ENCODE results near the gene MAPK8.
"Not testable (repeated sequence)": the region's sequence is repeated elsewhere in the genome, so short reads cannot be mapped to it uniquely, and the experiment has no call there.

Gene MAPK8

GRCh38 chr10:48346248-48346647, 39.8 kb downstream of the MAPK8 start:
- not testable (repeated sequence) for H3K4me3 ChIP-seq (ENCODE audit: low read length); DNase-seq (ENCODE audit: low read depth)
- peak; percentile 4 for TF ChIP-seq CTCF (conservative IDR thresholded peaks at IDR 0.05; ENCODE audit: low read depth, low read length)

GRCh38 chr10:48347539-48347938, 41.1 kb downstream of the MAPK8 start:
- DNase-seq (ENCODE audit: low read depth); H3K4me3 ChIP-seq (ENCODE audit: low read length): not testable (repeated sequence)

GRCh38 chr10:48347943-48348342, 41.5 kb downstream of the MAPK8 start:
- H3K4me3 ChIP-seq (ENCODE audit: low read length); DNase-seq (ENCODE audit: low read depth): not testable (repeated sequence)

GRCh38 chr10:48353246-48353645, 46.8 kb downstream of the MAPK8 start:
- no peak for DNase-seq (ENCODE audit: low read depth)
- H3K4me3 ChIP-seq (ENCODE audit: low read length), result no peak overlapping the region
- TF ChIP-seq CTCF (conservative IDR thresholded peaks at IDR 0.05; ENCODE audit: low read depth, low read length), result no peak

- TF ChIP-seq CTCF (conservative IDR thresholded peaks at IDR 0.05; ENCODE audit: low read depth, low read length), result no peak
- no peak overlapping the region for H3K4me3 ChIP-seq (ENCODE audit: low read length)
- no peak for DNase-seq (ENCODE audit: low read depth)
Measured at GRCh38 chr10:48357631-48358030, 51.2 kb downstream of the MAPK8 start.

GRCh38 chr10:48358162-48358561, 51.7 kb downstream of the MAPK8 start:
- DNase-seq (ENCODE audit: low read depth), result no peak
- H3K4me3 ChIP-seq (ENCODE audit: low read length), result no peak overlapping the region
- TF ChIP-seq CTCF (conservative IDR thresholded peaks at IDR 0.05; ENCODE audit: low read depth, low read length), result no peak

GRCh38 chr10:48358838-48359237, 52.4 kb downstream of the MAPK8 start:
- H3K4me3 ChIP-seq (ENCODE audit: low read length), result no peak overlapping the region
- DNase-seq (ENCODE audit: low read depth), result no peak
- no peak for TF ChIP-seq CTCF (conservative IDR thresholded peaks at IDR 0.05; ENCODE audit: low read depth, low read length)

GRCh38 chr10:48361176-48361575, 54.7 kb downstream of the MAPK8 start:
- H3K4me3 ChIP-seq (ENCODE audit: low read length), result no peak overlapping the region
- DNase-seq (ENCODE audit: low read depth), result no peak
- TF ChIP-seq CTCF (conservative IDR thresholded peaks at IDR 0.05; ENCODE audit: low read depth, low read length), result no peak
